Rectal smooth muscle tissue (tissue), 1 donor: ENCODE measurements around the gene CCDC40.
"Not testable (repeated sequence)": the region's sequence is repeated elsewhere in the genome, so short reads cannot be mapped to it uniquely, and the experiment has no call there.

Source experiments
- H3K27ac ChIP-seq: one replicate; pipeline ENCODE4 v1.7.0; 2013; ENCODE audit warnings: low read depth, low read length, inconsistent platforms
- H3K27me3 ChIP-seq: one replicate; pipeline ENCODE4 v1.7.0; 2013; ENCODE audit warnings: low read length; ENCODE audit not compliant: control insufficient read depth, insufficient read depth
- H3K36me3 ChIP-seq: one replicate; pipeline ENCODE4 v1.7.0; 2013; ENCODE audit warnings: low read length; ENCODE audit not compliant: control insufficient read depth, insufficient read depth
- H3K4me1 ChIP-seq: one replicate; pipeline ENCODE4 v1.7.0; 2013; ENCODE audit warnings: low read length; ENCODE audit not compliant: control insufficient read depth, insufficient read depth
- H3K4me3 ChIP-seq: one replicate; pipeline ENCODE4 v1.7.0; 2013; ENCODE audit warnings: low read length
- H3K9ac ChIP-seq: one replicate; pipeline ENCODE4 v1.7.0; 2013; ENCODE audit warnings: low read length

CCDC40 gene

GRCh38 chr17:80087346-80088265 lies 51.2 kb downstream of the CCDC40 start:
- Histone ChIP-seq H3K9ac (no peak overlapping the region), H3K36me3 (no peaks in the 10 kb centered on the region), H3K27ac (no peak overlapping the region), H3K27me3 (no peaks in the 10 kb centered on the region), H3K4me3 (no peak overlapping the region), H3K4me1 (no peaks in the 10 kb centered on the region)

- no peak overlapping the region for H3K4me3 ChIP-seq
Measured at GRCh38 chr17:80089762-80090161, 53.3 kb downstream of the CCDC40 start.

GRCh38 chr17:80090164-80090563 lies 53.7 kb downstream of the CCDC40 start:
- H3K27ac ChIP-seq, H3K9ac ChIP-seq, H3K4me3 ChIP-seq, H3K4me1 ChIP-seq, H3K36me3 ChIP-seq, H3K27me3 ChIP-seq: not testable (repeated sequence)

More at GRCh38 chr17:80089762-80090161, 53.3 kb downstream of the CCDC40 start:
- Histone ChIP-seq H3K36me3 (no peaks in the 10 kb centered on the region), H3K27ac (no peak overlapping the region), H3K27me3 (no peaks in the 10 kb centered on the region), H3K4me1 (no peaks in the 10 kb centered on the region), H3K9ac (no peak overlapping the region)

- Histone ChIP-seq H3K27me3 (no peaks in the 10 kb centered on the region), H3K27ac (no peak overlapping the region), H3K9ac (no peak overlapping the region), H3K4me1 (no peaks in the 10 kb centered on the region), H3K4me3 (no peak overlapping the region), H3K36me3 (no peaks in the 10 kb centered on the region)
Measured at GRCh38 chr17:80091376-80091775, 54.9 kb downstream of the CCDC40 start.

- H3K27me3 ChIP-seq: no peaks in the 10 kb centered on the region
- H3K27ac ChIP-seq: no peak overlapping the region
- H3K4me1 ChIP-seq: no peaks in the 10 kb centered on the region
- no peaks in the 10 kb centered on the region for H3K36me3 ChIP-seq
- no peak overlapping the region for H3K4me3 ChIP-seq
- H3K9ac ChIP-seq: no peak overlapping the region
Measured at GRCh38 chr17:80092959-80093358, 56.5 kb downstream of the CCDC40 start.

GRCh38 chr17:80095038-80095843 lies 58.8 kb downstream of the CCDC40 start:
- Histone ChIP-seq H3K4me3 (no peak overlapping the region), H3K27me3 (no peaks in the 10 kb centered on the region)

GRCh38 chr17:80095844-80096475 lies 59.5 kb downstream of the CCDC40 start:
- Histone ChIP-seq H3K4me3 (no peak overlapping the region), H3K27me3 (no peaks in the 10 kb centered on the region), H3K9ac (no peak overlapping the region), H3K36me3 (no peaks in the 10 kb centered on the region), H3K4me1 (peaks cover 2% of the 10 kb centered on the region), H3K27ac (no peak overlapping the region)

More at GRCh38 chr17:80095038-80095843, 58.8 kb downstream of the CCDC40 start:
- no peak overlapping the region for H3K9ac ChIP-seq
- no peak overlapping the region for H3K27ac ChIP-seq
- H3K36me3 ChIP-seq: no peaks in the 10 kb centered on the region
- no peaks in the 10 kb centered on the region for H3K4me1 ChIP-seq

- no peaks in the 10 kb centered on the region for H3K36me3 ChIP-seq
- H3K27me3 ChIP-seq: no peaks in the 10 kb centered on the region
- H3K4me1 ChIP-seq: peaks cover 2% of the 10 kb centered on the region
- no peak overlapping the region for H3K9ac ChIP-seq
- H3K27ac ChIP-seq: no peak overlapping the region
- H3K4me3 ChIP-seq: no peak overlapping the region
Measured at GRCh38 chr17:80096561-80097021, 60.1 kb downstream of the CCDC40 start.

GRCh38 chr17:80097127-80097621 lies 60.7 kb downstream of the CCDC40 start:
- Histone ChIP-seq H3K4me1 (peaks cover 5% of the 10 kb centered on the region), H3K27me3 (no peaks in the 10 kb centered on the region), H3K36me3 (no peaks in the 10 kb centered on the region), H3K27ac (no peak overlapping the region), H3K9ac (no peak overlapping the region), H3K4me3 (no peak overlapping the region)

- no peaks in the 10 kb centered on the region for H3K36me3 ChIP-seq
- H3K27ac ChIP-seq: no peak overlapping the region
- H3K9ac ChIP-seq: no peak overlapping the region
- H3K27me3 ChIP-seq: no peaks in the 10 kb centered on the region
- no peak overlapping the region for H3K4me3 ChIP-seq
- peaks cover 7% of the 10 kb centered on the region for H3K4me1 ChIP-seq
Measured at GRCh38 chr17:80097844-80098691, 61.6 kb downstream of the CCDC40 start.

GRCh38 chr17:80099291-80100034 lies 63.0 kb downstream of the CCDC40 start:
- Histone ChIP-seq H3K36me3 (no peaks in the 10 kb centered on the region), H3K27me3 (no peaks in the 10 kb centered on the region), H3K9ac (no peak overlapping the region), H3K4me3 (no peak overlapping the region), H3K27ac (no peak overlapping the region), H3K4me1 (peaks cover 7% of the 10 kb centered on the region)
